Hepatocyte (in vitro differentiated cells): Measurements from ENCODE around the gene OR2AG2.

Source experiments
- EZH2 ChIP-seq: fragments of 200-600 bp; sonication (generic); IDR thresholded peaks from 2 replicates; pipeline ENCODE4 v1.6.1; 2016; ENCODE audit warnings: antibody characterized with exemption, mild to moderate bottlenecking, borderline replicate concordance
- EZH2phosphoT487 ChIP-seq: fragments of 200-600 bp; sonication (generic); IDR thresholded peaks from one replicate; pipeline ENCODE4 v1.6.1; 2018; ENCODE audit warnings: antibody characterized with exemption, mild to moderate bottlenecking, low read depth, moderate library complexity; ENCODE audit not compliant: unreplicated experiment, severe bottlenecking
- TF ChIP-seq, protein P1 (sequence below): fragments of 200-600 bp; sonication (generic); IDR thresholded peaks from 2 replicates; pipeline ENCODE4 v1.5.1; 2016; ENCODE audit warnings: antibody characterized with exemption, mild to moderate bottlenecking; ENCODE audit not compliant: poor library complexity

DNA sequence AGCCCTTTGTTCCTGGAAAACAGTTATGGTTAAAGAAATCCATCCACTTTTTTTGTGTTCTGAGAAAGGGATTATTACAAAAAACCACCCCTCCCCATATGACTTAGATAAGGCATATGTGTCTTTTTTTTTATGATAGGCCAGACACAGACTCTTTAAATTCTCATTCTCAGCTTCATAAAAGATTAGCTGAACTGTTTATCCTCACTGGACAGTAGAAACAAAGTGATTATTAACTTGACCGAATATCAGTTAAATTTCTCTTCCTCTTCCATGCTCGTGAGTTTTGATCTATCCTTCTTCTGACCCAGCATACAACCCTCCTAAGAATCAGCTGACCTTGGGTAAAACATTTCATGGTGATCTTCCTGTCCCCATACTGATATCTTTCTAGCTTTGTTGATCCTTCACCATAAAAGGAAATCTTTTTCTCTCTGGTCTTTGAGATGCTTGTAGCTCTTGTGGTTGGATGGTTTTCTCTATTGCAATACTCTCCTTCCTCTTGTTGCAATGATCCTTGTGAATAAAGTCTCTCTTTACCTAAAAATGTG, 26.2 kb downstream of the OR2AG2 start:
- TF ChIP-seq, protein P1, sequence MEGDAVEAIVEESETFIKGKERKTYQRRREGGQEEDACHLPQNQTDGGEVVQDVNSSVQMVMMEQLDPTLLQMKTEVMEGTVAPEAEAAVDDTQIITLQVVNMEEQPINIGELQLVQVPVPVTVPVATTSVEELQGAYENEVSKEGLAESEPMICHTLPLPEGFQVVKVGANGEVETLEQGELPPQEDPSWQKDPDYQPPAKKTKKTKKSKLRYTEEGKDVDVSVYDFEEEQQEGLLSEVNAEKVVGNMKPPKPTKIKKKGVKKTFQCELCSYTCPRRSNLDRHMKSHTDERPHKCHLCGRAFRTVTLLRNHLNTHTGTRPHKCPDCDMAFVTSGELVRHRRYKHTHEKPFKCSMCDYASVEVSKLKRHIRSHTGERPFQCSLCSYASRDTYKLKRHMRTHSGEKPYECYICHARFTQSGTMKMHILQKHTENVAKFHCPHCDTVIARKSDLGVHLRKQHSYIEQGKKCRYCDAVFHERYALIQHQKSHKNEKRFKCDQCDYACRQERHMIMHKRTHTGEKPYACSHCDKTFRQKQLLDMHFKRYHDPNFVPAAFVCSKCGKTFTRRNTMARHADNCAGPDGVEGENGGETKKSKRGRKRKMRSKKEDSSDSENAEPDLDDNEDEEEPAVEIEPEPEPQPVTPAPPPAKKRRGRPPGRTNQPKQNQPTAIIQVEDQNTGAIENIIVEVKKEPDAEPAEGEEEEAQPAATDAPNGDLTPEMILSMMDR = no peak
- TF ChIP-seq EZH2 (no peak), EZH2phosphoT487 (no peak)
